ENCODE data around the gene STXBP4. TPM values are rescaled to one million over a fixed set of nuclear protein-coding genes. Genes with fewer than 3 reads are reported as not detected.

The STXBP4 gene
- total and polyA plus RNA-seq, 2 experiments from 2014 or later = 25.0 to 52.1 TPM

GRCh38 chr17:55056526-55056925 lies 88.0 kb downstream of the STXBP4 start:
- Histone ChIP-seq H2AFZ (no peak overlapping the region), H3K27ac (ENCODE audit: low read depth) (no peak overlapping the region), H4K20me1 (replicated peaks; ENCODE audit: insufficient read depth) (no peaks in the 10 kb centered on the region), H3K4me3 (no peak overlapping the region), H3K79me2 (replicated peaks; ENCODE audit: insufficient read depth) (no peaks in the 10 kb centered on the region), H3K9me2 (ENCODE audit: insufficient read depth) (no peaks in the 10 kb centered on the region), H3K36me3 (ENCODE audit: insufficient read depth) (no peaks in the 10 kb centered on the region), H3F3A (replicated peaks; ENCODE audit: low read depth) (no peaks in the 10 kb centered on the region), H3K4me1 (ENCODE audit: insufficient read depth) (no peaks in the 10 kb centered on the region), H3K4me2 (no peak overlapping the region), H3K27me3 (ENCODE audit: insufficient read depth) (no peaks in the 10 kb centered on the region)
- Mint-ChIP-seq H3K4me3 (no peak overlapping the region), H3K27me3 (ENCODE audit: insufficient read depth, low read depth, poor library complexity) (peaks cover 3% of the 10 kb centered on the region), H3K36me3 (ENCODE audit: low read depth) (no peaks in the 10 kb centered on the region; the same call in 2 of the 3 replicates), H3K27ac (peak overlapping the region; percentile 36; the same call in 1 of the 2 replicates), H3K4me1 (no peaks in the 10 kb centered on the region; the same call in 2 of the 3 replicates), H3K9me3 (no peaks in the 10 kb centered on the region)
- ATAC-seq (no peak), DNase-seq (ENCODE audit: low spot score) (peak; percentile 15)
- TF ChIP-seq EZH2phosphoT487 (IDR thresholded peaks at IDR 0.05; ENCODE audit: unreplicated experiment) (no peak), ZNF114 (CRISPR knock-in tag; IDR thresholded peaks at IDR 0.05) (no peak), POLR2AphosphoS5 (IDR thresholded peaks at IDR 0.05; ENCODE audit: low read depth) (no peak), REST (IDR thresholded peaks at IDR 0.05; ENCODE audit: unreplicated experiment) (no peak), EZH2 (IDR thresholded peaks at IDR 0.05; ENCODE audit: low read depth, unreplicated experiment) (no peak), JUNB (IDR thresholded peaks at IDR 0.05; ENCODE audit: unreplicated experiment) (no peak), NANOG (IDR thresholded peaks at IDR 0.05; ENCODE audit: borderline replicate concordance) (no peak), ETS1 (IDR thresholded peaks at IDR 0.05) (no peak), STAT1 (IDR thresholded peaks at IDR 0.05; ENCODE audit: unreplicated experiment) (no peak), ZNF331 (CRISPR knock-in tag; IDR thresholded peaks at IDR 0.05; ENCODE audit: low read depth) (no peak), CREB1 (CRISPR knock-in tag; IDR thresholded peaks at IDR 0.05; ENCODE audit: low read depth) (no peak)
- TF ChIP-seq, protein P1, sequence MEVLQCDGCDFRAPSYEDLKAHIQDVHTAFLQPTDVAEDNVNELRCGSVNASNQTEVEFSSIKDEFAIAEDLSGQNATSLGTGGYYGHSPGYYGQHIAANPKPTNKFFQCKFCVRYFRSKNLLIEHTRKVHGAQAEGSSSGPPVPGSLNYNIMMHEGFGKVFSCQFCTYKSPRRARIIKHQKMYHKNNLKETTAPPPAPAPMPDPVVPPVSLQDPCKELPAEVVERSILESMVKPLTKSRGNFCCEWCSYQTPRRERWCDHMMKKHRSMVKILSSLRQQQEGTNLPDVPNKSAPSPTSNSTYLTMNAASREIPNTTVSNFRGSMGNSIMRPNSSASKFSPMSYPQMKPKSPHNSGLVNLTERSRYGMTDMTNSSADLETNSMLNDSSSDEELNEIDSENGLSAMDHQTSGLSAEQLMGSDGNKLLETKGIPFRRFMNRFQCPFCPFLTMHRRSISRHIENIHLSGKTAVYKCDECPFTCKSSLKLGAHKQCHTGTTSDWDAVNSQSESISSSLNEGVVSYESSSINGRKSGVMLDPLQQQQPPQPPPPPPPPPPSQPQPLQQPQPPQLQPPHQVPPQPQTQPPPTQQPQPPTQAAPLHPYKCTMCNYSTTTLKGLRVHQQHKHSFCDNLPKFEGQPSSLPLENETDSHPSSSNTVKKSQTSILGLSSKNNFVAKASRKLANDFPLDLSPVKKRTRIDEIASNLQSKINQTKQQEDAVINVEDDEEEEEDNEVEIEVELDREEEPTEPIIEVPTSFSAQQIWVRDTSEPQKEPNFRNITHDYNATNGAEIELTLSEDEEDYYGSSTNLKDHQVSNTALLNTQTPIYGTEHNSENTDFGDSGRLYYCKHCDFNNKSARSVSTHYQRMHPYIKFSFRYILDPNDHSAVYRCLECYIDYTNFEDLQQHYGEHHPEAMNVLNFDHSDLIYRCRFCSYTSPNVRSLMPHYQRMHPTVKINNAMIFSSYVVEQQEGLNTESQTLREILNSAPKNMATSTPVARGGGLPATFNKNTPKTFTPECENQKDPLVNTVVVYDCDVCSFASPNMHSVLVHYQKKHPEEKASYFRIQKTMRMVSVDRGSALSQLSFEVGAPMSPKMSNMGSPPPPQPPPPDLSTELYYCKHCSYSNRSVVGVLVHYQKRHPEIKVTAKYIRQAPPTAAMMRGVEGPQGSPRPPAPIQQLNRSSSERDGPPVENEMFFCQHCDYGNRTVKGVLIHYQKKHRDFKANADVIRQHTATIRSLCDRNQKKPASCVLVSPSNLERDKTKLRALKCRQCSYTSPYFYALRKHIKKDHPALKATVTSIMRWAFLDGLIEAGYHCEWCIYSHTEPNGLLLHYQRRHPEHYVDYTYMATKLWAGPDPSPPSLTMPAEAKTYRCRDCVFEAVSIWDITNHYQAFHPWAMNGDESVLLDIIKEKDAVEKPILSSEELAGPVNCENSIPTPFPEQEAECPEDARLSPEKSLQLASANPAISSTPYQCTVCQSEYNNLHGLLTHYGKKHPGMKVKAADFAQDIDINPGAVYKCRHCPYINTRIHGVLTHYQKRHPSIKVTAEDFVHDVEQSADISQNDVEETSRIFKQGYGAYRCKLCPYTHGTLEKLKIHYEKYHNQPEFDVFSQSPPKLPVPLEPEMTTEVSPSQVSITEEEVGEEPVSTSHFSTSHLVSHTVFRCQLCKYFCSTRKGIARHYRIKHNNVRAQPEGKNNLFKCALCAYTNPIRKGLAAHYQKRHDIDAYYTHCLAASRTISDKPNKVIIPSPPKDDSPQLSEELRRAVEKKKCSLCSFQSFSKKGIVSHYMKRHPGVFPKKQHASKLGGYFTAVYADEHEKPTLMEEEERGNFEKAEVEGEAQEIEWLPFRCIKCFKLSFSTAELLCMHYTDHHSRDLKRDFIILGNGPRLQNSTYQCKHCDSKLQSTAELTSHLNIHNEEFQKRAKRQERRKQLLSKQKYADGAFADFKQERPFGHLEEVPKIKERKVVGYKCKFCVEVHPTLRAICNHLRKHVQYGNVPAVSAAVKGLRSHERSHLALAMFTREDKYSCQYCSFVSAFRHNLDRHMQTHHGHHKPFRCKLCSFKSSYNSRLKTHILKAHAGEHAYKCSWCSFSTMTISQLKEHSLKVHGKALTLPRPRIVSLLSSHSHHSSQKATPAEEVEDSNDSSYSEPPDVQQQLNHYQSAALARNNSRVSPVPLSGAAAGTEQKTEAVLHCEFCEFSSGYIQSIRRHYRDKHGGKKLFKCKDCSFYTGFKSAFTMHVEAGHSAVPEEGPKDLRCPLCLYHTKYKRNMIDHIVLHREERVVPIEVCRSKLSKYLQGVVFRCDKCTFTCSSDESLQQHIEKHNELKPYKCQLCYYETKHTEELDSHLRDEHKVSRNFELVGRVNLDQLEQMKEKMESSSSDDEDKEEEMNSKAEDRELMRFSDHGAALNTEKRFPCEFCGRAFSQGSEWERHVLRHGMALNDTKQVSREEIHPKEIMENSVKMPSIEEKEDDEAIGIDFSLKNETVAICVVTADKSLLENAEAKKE (CRISPR knock-in tag; IDR thresholded peaks at IDR 0.05) = no peak
- TF ChIP-seq, protein P2, sequence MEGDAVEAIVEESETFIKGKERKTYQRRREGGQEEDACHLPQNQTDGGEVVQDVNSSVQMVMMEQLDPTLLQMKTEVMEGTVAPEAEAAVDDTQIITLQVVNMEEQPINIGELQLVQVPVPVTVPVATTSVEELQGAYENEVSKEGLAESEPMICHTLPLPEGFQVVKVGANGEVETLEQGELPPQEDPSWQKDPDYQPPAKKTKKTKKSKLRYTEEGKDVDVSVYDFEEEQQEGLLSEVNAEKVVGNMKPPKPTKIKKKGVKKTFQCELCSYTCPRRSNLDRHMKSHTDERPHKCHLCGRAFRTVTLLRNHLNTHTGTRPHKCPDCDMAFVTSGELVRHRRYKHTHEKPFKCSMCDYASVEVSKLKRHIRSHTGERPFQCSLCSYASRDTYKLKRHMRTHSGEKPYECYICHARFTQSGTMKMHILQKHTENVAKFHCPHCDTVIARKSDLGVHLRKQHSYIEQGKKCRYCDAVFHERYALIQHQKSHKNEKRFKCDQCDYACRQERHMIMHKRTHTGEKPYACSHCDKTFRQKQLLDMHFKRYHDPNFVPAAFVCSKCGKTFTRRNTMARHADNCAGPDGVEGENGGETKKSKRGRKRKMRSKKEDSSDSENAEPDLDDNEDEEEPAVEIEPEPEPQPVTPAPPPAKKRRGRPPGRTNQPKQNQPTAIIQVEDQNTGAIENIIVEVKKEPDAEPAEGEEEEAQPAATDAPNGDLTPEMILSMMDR (conservative IDR thresholded peaks at IDR 0.05; ENCODE audit: low read depth in 2 of 2) = no peak
